AG09319 (cell line): ENCODE data around the gene RFC2.

Experiments
- DNase-seq: peaks from one replicate; pipeline ENCODE4 v3.0.0-alpha.2; 2010; ENCODE audit warnings: low read depth; ENCODE audit errors: extremely low read depth
- CTCF ChIP-seq: IDR thresholded peaks from 2 replicates; pipeline ENCODE4 v1.5.1; 2011; ENCODE audit warnings: low read depth, mild to moderate bottlenecking, inconsistent platforms, low read length, moderate library complexity

The RFC2 gene

DNA sequence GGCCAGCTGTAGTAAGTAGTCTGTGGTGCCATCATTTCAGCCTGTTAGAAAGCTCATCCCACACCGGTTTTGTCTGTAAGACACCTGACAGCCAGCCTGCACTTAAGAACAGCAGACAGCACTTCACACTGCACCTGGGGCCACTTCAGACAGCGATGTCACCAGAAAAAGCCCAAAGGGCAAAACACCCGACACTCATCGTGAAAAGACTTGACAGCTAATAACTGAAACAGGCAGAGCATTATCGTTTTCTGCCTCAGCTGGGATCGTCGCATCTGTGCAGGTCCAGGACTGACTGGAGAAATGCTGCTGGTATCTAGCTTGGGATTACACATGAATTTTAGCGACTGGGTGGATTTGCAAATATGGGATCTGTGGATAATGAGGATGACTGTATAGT, 61.1 kb downstream of the RFC2 start:
- TF ChIP-seq CTCF, result no peak
- no peak for DNase-seq

DNA sequence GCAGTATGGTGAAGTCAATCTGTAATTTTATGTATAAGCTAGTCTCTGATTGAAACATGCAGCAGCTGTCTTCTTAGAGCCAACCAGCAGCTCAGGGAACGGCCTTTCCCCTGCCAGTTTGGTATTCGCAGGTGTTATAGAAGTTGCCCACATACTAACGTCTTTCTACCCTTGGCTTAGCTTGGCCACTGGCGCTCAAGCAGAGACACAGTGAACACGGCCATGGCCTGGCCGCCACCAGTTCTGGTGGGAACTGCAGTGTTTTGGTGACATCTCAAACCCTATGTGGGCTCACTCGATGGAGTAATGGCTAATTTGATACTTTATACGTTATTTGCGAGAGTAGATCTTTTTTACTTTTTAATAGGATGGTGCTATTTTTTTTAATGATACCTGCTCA, 63.0 kb downstream of the RFC2 start:
- TF ChIP-seq CTCF, result no peak
- no peak for DNase-seq

DNA sequence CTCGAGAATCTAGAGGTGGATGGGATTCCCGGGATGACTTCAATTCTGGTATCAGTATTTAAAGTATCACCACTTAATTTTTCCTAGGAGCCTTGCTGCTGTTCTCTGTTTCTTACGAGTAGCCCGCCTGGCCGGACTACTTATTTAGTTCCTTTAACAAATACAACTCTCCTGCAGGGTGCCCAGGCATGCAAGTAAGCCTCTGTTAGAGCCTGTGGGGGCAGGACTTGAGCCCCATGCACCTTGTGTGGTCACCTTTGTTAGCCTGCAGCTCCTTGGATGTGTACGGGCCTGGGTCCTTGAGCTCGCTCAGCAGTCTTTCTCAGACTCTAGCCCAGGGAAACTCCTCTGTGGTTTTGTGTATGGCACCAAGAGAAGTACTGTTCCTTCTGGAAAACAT, 63.9 kb downstream of the RFC2 start:
- TF ChIP-seq CTCF, result no peak

DNA sequence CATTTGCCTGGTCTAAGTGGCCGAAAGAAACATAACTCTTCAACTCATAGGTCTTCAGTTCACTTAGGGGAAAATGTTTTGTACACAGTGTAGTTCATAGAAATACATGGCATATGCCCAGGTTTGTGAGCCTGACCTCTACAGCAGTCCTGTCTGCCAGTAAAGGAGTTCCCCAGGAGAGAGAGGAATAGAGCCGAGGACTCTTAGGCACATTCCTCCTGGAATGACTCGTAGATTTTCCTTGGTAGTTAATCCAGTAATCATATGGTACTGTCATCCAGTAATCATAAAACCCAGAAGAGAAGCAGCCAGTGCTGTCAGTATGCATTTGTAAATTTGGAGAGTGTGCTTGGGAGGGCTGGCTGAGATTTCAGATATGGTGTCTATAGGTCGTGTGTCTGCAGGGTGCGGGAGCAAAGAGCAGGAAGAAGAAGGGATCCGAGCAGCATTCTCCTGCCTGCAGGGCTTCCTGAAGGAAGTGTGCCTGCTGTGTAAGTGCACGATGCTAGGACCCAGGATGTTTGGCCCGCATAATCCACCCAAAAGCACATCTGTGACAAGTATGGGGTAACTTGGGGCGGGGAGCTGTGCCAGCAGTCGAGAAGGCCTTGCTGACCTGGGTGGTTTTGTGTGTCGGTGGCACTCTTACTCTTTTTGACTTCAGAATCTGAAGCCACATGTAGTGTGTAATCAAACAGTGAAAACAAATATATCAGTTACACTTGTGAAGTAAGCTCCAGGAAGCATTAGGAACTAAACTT, 66.1 kb downstream of the RFC2 start:
- TF ChIP-seq CTCF, result no peak

More for the DNA sequence above, 63.9 kb downstream of the RFC2 start:
- no peak for DNase-seq

GRCh38 chr7:74185636-74186035, 68.6 kb downstream of the RFC2 start:
- no peak; the same call in 1 of the 2 replicates for TF ChIP-seq CTCF
- no peak for DNase-seq

More for the DNA sequence above, 66.1 kb downstream of the RFC2 start:
- DNase-seq, result no peak

DNA sequence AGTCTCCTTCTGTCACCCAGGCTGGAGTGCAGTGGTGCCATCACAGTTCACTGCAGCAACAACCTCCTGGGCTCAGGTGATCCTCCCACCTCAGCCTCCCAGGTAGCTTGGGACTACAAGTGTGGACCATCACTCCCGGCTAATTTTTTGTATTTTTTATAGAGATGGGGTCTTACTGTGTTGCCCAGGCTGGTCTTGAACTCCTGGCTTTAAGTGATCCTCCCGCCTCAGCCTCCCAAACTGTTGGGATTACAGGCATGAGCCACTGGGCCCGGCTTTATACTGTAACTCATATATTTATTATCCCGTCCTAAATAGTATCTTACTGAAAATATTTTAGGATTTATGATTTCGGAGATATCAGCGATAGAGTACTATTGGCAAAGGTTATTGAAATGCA, 69.2 kb downstream of the RFC2 start:
- TF ChIP-seq CTCF, result no peak
- DNase-seq, result no peak

DNA sequence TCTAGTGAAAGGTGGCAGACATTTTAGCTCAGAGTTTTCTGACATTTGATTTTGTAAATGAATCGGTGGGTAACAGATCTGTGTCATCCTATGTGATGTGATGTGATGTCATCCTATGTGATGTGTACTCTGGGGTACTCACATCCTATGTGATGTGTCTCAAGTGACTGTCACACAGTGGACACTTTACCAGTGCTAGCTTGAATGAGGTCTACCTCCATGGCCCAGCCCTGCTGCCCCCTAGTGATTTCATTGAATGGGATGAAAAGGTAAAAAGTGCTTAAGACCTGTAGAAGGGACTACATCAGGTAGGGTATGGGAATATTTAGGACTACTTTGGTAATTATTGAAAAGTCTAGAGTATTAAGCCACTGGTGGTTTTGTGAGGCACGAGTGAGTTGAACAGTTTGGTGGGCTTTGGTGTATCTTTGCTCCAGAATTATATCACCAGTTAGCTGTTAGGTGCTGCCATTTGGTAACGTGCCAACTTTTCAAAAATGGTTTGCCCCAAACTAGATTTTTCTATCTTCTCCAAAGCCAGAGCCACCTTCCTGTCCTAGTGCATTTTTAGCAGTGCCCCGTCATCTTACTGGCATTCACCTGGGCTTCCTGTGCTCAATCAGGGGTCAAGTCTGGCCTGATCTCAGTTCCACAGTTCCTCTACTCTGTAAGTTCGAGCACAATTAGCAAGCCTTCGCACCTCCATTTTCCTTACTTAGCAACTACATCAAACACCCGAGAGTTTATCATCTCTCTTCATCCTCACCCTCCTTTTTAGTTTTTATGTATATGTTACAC, 70.3 kb downstream of the RFC2 start:
- TF ChIP-seq CTCF, result peak; percentile 4
- DNase-seq, result no peak
